ENCODE measurements around the gene SPPL3.
A peak's percentile ranks its signal among the peaks of the same experiment; 100 is the strongest.

DNA sequence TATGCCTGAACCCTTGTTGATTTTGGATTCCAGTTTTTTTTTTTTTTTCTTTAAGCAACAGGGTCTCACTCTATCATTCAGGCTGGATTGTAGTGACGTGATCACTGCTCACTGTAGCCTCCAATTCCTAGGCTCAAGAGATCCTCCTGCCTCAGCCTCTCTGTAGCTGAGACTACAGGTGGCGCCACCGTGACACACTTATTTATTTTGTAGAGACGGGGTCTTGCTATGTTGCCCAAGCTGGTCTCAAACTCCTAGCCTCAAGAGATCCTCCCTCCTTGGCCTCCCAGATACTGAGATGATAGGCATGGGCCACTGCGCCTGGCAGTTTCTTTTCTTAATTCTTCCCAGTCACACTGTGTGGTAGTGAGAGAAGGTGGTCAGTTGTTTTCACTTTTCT, 153.4 kb downstream of the SPPL3 start:
- TF ChIP-seq ESRRA (CRISPR knock-in tag; IDR thresholded peaks at IDR 0.05; ENCODE audit: borderline replicate concordance) = no peak
- TF ChIP-seq NR2C2 (CRISPR knock-in tag; IDR thresholded peaks at IDR 0.05) = no peak
- no peak for TF ChIP-seq SP1 (CRISPR knock-in tag; conservative IDR thresholded peaks at IDR 0.05)
- TF ChIP-seq SMAD4 (CRISPR knock-in tag; IDR thresholded peaks at IDR 0.05) = no peak
- TF ChIP-seq, protein P1, sequence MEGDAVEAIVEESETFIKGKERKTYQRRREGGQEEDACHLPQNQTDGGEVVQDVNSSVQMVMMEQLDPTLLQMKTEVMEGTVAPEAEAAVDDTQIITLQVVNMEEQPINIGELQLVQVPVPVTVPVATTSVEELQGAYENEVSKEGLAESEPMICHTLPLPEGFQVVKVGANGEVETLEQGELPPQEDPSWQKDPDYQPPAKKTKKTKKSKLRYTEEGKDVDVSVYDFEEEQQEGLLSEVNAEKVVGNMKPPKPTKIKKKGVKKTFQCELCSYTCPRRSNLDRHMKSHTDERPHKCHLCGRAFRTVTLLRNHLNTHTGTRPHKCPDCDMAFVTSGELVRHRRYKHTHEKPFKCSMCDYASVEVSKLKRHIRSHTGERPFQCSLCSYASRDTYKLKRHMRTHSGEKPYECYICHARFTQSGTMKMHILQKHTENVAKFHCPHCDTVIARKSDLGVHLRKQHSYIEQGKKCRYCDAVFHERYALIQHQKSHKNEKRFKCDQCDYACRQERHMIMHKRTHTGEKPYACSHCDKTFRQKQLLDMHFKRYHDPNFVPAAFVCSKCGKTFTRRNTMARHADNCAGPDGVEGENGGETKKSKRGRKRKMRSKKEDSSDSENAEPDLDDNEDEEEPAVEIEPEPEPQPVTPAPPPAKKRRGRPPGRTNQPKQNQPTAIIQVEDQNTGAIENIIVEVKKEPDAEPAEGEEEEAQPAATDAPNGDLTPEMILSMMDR (IDR thresholded peaks at IDR 0.05) = no peak
- TF ChIP-seq ELF4 (CRISPR knock-in tag; IDR thresholded peaks at IDR 0.05; ENCODE audit: low read depth) = no peak
- TF ChIP-seq CBFB (CRISPR knock-in tag; IDR thresholded peaks at IDR 0.05; ENCODE audit: low read depth) = no peak
- TF ChIP-seq CREB1 (CRISPR knock-in tag; IDR thresholded peaks at IDR 0.05) = no peak
- TF ChIP-seq EMX1 (CRISPR knock-in tag; IDR thresholded peaks at IDR 0.05) = no peak
- TF ChIP-seq FOXK1 (CRISPR knock-in tag; IDR thresholded peaks at IDR 0.05) = no peak
- no peak for TF ChIP-seq ZBTB21 (CRISPR knock-in tag; IDR thresholded peaks at IDR 0.05; ENCODE audit: borderline replicate concordance)
- TF ChIP-seq, protein P2, sequence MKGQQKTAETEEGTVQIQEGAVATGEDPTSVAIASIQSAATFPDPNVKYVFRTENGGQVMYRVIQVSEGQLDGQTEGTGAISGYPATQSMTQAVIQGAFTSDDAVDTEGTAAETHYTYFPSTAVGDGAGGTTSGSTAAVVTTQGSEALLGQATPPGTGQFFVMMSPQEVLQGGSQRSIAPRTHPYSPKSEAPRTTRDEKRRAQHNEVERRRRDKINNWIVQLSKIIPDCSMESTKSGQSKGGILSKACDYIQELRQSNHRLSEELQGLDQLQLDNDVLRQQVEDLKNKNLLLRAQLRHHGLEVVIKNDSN (CRISPR knock-in tag; IDR thresholded peaks at IDR 0.05) = no peak
- peak; percentile 93 for TF ChIP-seq ZNF121 (CRISPR knock-in tag; IDR thresholded peaks at IDR 0.05)
